Keratinocyte (primary cell): ENCODE results near the gene TFDP3. TPM values are rescaled to one million over a fixed set of nuclear protein-coding genes. Genes with fewer than 3 reads are reported as not detected.

Source experiments
- DNase-seq: peaks from one replicate; pipeline ENCODE4 v3.0.0-alpha.2; 2011; ENCODE audit warnings: low read depth, missing footprints, low spot score
- FAIRE-seq: peaks from 2 replicates; lab custom pipeline; 2011; peaks lifted over from hg19 to GRCh38; lab: Jason Lieb, UNC
- H2AFZ ChIP-seq: 2 replicates; pipeline ENCODE4 v1.6.0; 2012; ENCODE audit warnings: low read length, control low read depth, inconsistent platforms; ENCODE audit not compliant: control insufficient read depth
- H3K27ac ChIP-seq: 2 replicates; pipeline ENCODE4 v1.5.1; 2011; ENCODE audit warnings: low read length; ENCODE audit not compliant: control insufficient read depth, insufficient read depth
- H3K27me3 ChIP-seq: 3 replicates; pipeline ENCODE4 v1.6.0; 2011; ENCODE audit warnings: low read length; ENCODE audit not compliant: control insufficient read depth, insufficient read depth; ENCODE audit errors: extremely low read depth
- H3K36me3 ChIP-seq, 2 experiments: 2 replicates in 1 of 2; 3 replicates in 1 of 2; pipeline ENCODE4 v1.5.1; 2011; ENCODE audit warnings: low read length in 2 of 2, mild to moderate bottlenecking in 1 of 2; ENCODE audit not compliant: control insufficient read depth in 2 of 2, insufficient read depth in 2 of 2; ENCODE audit errors: extremely low read depth in 1 of 2
- H3K4me1 ChIP-seq: 3 replicates; pipeline ENCODE4 v1.5.1; 2011; ENCODE audit warnings: low read length; ENCODE audit not compliant: control insufficient read depth, insufficient read depth; ENCODE audit errors: extremely low read depth
- H3K4me2 ChIP-seq: 3 replicates; pipeline ENCODE4 v1.6.0; 2011; ENCODE audit warnings: low read depth, low read length; ENCODE audit not compliant: control insufficient read depth, insufficient read depth; ENCODE audit errors: extremely low read depth
- H3K4me3 ChIP-seq, 3 experiments: fragments of 200-600 bp in 1 of 3; sonication (generic) in 1 of 3; 2 replicates in 2 of 3; 3 replicates in 1 of 3; pipeline ENCODE4 v1.5.1; 2011 to 2016; ENCODE audit warnings: low read length in 3 of 3, mild to moderate bottlenecking in 3 of 3, control low read depth in 2 of 3, inconsistent platforms in 1 of 3, low read depth in 1 of 3, mixed read lengths in 1 of 3, mixed run types in 1 of 3, moderate library complexity in 1 of 3; ENCODE audit not compliant: control insufficient read depth in 2 of 3, insufficient read depth in 2 of 3; ENCODE audit errors: extremely low read depth in 1 of 3
- H3K79me2 ChIP-seq: 2 replicates; pipeline ENCODE4 v1.6.0; 2012; ENCODE audit warnings: low read length; ENCODE audit not compliant: control insufficient read depth, insufficient read depth
- H3K9ac ChIP-seq: 3 replicates; pipeline ENCODE4 v1.6.0; 2011; ENCODE audit warnings: low read length; ENCODE audit not compliant: control insufficient read depth, insufficient read depth; ENCODE audit errors: extremely low read depth
- H3K9me1 ChIP-seq: 3 replicates; pipeline ENCODE4 v1.6.0; 2011; ENCODE audit warnings: low read length; ENCODE audit not compliant: control insufficient read depth, insufficient read depth; ENCODE audit errors: extremely low read depth
- H3K9me3 ChIP-seq: 2 replicates; pipeline ENCODE4 v1.5.1; 2012; ENCODE audit warnings: low read depth, low read length; ENCODE audit not compliant: control insufficient read depth
- H4K20me1 ChIP-seq: 3 replicates; pipeline ENCODE4 v1.6.0; 2011; ENCODE audit warnings: low read length; ENCODE audit not compliant: control insufficient read depth, insufficient read depth; ENCODE audit errors: extremely low read depth
- EZH2 ChIP-seq: IDR thresholded peaks from one replicate; pipeline ENCODE4 v1.6.1; 2012; ENCODE audit warnings: inconsistent platforms, mild to moderate bottlenecking, low read length, moderate library complexity
- dilution Hi-C: fragments of 300-500 bp; cut with MboI; formaldehyde crosslinking; loops from one replicate; pipeline ENCODE4 v1.7.0; 2020; ENCODE audit warnings: low sequenced_read_pairs; ENCODE audit not compliant: extremely low pct_ligation_motif_present
- polyA plus RNA-seq, 5 experiments: library from polyadenylated mRNA; depleted of rRNA in 3 of 5; stranded (reverse) in 3 of 5; stranded (forward) in 1 of 5; unstranded in 1 of 5; fragments of >200 nt; gene quantifications; 1 replicate in 1 of 5; 2 replicates in 3 of 5; 3 replicates in 1 of 5; pipeline versions ENCODE4 v1.2.1 to v1.2.3, GENCODE V29; 2011 to 2012; ENCODE audit warnings: missing spikeins in 2 of 5, low read depth in 1 of 5, low replicate concordance in 1 of 5
- TF ChIP-seq, protein P1 (sequence below), 3 experiments: IDR thresholded peaks in 1 of 3; conservative IDR thresholded peaks in 1 of 3; optimal IDR thresholded peaks in 1 of 3; 2 replicates in 2 of 3; 3 replicates in 1 of 3; pipeline versions ENCODE3 to v1.5.1; 2011; ENCODE audit warnings: low read length in 3 of 3, mild to moderate bottlenecking in 3 of 3, moderate library complexity in 2 of 3, control low read depth in 1 of 3, inconsistent platforms in 1 of 3; ENCODE audit not compliant: insufficient read depth in 2 of 3; ENCODE audit errors: extremely low read depth in 1 of 3

Gene TFDP3
- polyA plus RNA-seq, 1 donor (not counting 4 experiments of a cell fraction or from before 2014, with no cell fraction given): not detected

DNA sequence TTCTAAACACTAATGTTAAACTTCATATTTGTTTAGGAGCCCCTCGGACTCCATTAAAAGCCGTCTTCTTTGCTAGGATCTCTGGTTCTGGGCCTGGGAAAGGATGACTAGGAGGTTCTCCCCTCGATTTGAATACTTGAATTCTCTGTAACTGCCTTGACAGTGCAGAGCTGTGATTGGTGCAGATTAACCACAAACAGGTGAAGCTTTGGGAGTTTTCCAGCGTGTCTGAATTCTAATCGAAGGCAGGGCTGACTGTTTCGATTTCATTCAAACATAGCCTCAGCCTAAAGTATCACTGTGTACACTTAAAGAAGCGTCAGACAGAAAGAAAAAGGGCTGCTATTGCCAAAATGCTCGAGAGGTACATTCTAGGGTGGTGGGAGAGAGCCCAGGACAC, 29.0 kb downstream of the TFDP3 start:
- DNase-seq (no peak), FAIRE-seq (no peak)
- TF ChIP-seq, protein P1, sequence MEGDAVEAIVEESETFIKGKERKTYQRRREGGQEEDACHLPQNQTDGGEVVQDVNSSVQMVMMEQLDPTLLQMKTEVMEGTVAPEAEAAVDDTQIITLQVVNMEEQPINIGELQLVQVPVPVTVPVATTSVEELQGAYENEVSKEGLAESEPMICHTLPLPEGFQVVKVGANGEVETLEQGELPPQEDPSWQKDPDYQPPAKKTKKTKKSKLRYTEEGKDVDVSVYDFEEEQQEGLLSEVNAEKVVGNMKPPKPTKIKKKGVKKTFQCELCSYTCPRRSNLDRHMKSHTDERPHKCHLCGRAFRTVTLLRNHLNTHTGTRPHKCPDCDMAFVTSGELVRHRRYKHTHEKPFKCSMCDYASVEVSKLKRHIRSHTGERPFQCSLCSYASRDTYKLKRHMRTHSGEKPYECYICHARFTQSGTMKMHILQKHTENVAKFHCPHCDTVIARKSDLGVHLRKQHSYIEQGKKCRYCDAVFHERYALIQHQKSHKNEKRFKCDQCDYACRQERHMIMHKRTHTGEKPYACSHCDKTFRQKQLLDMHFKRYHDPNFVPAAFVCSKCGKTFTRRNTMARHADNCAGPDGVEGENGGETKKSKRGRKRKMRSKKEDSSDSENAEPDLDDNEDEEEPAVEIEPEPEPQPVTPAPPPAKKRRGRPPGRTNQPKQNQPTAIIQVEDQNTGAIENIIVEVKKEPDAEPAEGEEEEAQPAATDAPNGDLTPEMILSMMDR (optimal IDR thresholded peaks at IDR 0.05 in 1 of 3, IDR thresholded peaks at IDR 0.05 in 1 of 3, conservative IDR thresholded peaks at IDR 0.05 in 1 of 3; ENCODE audit: extremely low read depth in 1 of 3, insufficient read depth in 2 of 3, low read length in 3 of 3): no peak
- TF ChIP-seq EZH2: no peak
- H3K4me1 ChIP-seq: peaks cover 12% of the 10 kb centered on the region
- H2AFZ ChIP-seq: no peak overlapping the region
- no peaks in the 10 kb centered on the region for H3K36me3 ChIP-seq
- dilution Hi-C loops: no loop called here
- no peaks in the 10 kb centered on the region for H3K9me1 ChIP-seq
- no peaks in the 10 kb centered on the region for H4K20me1 ChIP-seq
- H3K27ac ChIP-seq: no peak overlapping the region
- no peak overlapping the region for H3K4me3 ChIP-seq
- H3K4me2 ChIP-seq: no peak overlapping the region
- no peaks in the 10 kb centered on the region for H3K79me2 ChIP-seq
- no peaks in the 10 kb centered on the region for H3K9me3 ChIP-seq
- no peak overlapping the region for H3K9ac ChIP-seq
- no peaks in the 10 kb centered on the region for H3K27me3 ChIP-seq

DNA sequence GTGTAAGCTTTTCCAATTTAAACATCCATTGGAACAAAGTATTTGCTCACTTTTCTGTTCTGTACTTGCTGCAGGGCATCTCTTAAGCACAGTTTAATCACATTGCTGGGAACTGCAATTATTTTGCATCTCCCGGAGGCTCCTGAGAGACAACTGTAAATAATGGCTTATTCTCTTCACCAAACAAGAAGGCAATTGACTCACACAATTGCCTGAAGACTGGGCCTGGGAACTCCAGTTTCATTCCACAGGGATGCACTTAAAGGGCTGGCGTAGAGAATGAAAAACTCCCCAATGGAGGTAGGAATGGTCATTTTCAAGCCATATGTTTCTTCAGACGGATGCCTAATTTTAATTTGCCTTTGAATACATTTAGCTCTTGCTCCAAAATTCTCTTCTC, 29.5 kb downstream of the TFDP3 start:
- H3K9ac ChIP-seq: no peak overlapping the region
- no peak overlapping the region for H3K4me2 ChIP-seq
- H3K4me1 ChIP-seq: peaks cover 16% of the 10 kb centered on the region
- no peaks in the 10 kb centered on the region for H3K27me3 ChIP-seq
- no peaks in the 10 kb centered on the region for H3K9me1 ChIP-seq
- H3K9me3 ChIP-seq: no peaks in the 10 kb centered on the region
- H4K20me1 ChIP-seq: no peaks in the 10 kb centered on the region
- no peaks in the 10 kb centered on the region for H3K79me2 ChIP-seq
- TF ChIP-seq EZH2: no peak
- TF ChIP-seq, protein P1 (optimal IDR thresholded peaks at IDR 0.05 in 1 of 3, IDR thresholded peaks at IDR 0.05 in 1 of 3, conservative IDR thresholded peaks at IDR 0.05 in 1 of 3; ENCODE audit: extremely low read depth in 1 of 3, insufficient read depth in 2 of 3, low read length in 3 of 3): no peak
- no peak for FAIRE-seq
- H3K4me3 ChIP-seq: no peak overlapping the region
- dilution Hi-C loops: no loop called here
- no peak for DNase-seq
- H2AFZ ChIP-seq: no peak overlapping the region
- H3K36me3 ChIP-seq: no peaks in the 10 kb centered on the region
- H3K27ac ChIP-seq: no peak overlapping the region
